HL-60/S4 treated with phorbol 12-myristate 13-acetate at 8.2 ng/mL for 4 days and 3 days (cell line): ENCODE results near the gene NOP53.
"Not testable (repeated sequence)": the region's sequence is repeated elsewhere in the genome, so short reads cannot be mapped to it uniquely, and the experiment has no call there.

Experiments used
- in situ Hi-C: fragments of 300-500 bp; cut with MboI; formaldehyde crosslinking; loops from 2 replicates; pipeline ENCODE4 v1.15.0; 2022; ENCODE audit warnings: low sequenced_read_pairs

NOP53 gene

GRCh38 chr19:47803148-47803547 lies 57.8 kb downstream of the NOP53 start:
- in situ Hi-C loops: not testable (repeated sequence)

GRCh38 chr19:47803671-47804070 lies 58.3 kb downstream of the NOP53 start:
- in situ Hi-C loops: not testable (repeated sequence)

DNA sequence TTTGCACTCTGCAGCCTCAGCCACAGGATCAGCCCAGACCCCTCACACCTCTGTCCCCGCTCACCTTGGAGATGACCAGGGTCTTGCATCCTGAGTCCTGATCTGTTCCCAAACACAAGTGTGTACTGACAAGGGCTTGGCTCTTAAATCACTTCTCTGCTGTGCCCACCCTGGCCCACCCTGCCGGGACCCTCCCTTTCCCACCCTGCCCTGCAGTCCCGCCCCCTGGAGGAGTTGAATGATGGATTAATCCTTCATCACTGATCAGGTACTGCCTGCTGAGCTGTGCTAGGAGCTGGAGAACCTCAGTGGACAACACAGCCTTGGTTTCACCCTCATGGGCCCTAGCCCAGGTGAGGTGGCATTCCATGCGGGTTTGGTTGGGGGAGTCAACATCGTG lies 59.1 kb downstream of the NOP53 start, which contains the start of gene TPRX1:
Gene TPRX1 (minus strand): TSS at position 101 of the 400 bp plus-strand sequence. CDS start 12 bp downstream, at position 89.
- in situ Hi-C loops: not testable (repeated sequence)

GRCh38 chr19:47805313-47805712 lies 60.0 kb downstream of the NOP53 start:
- in situ Hi-C loops: no loop called here

GRCh38 chr19:47806435-47806834 lies 61.1 kb downstream of the NOP53 start:
- in situ Hi-C loops: no loop called here
